Endothelial cell of umbilical vein (primary cell): ENCODE measurements around the gene CFAP20. TPM values are rescaled to one million over a fixed set of nuclear protein-coding genes. Genes with fewer than 3 reads are reported as not detected.

Source experiments
- BruUV-seq: library from RNA; stranded (reverse); fragments of 400-500 nt; replicated peaks from 2 replicates; lab custom pipeline; 2021; lab: Mats Ljungman, UMichigan
- CTCF ChIA-PET: fragments of 300-600, 350-600 bp; sonication (Branson Sonifier 250); formaldehyde crosslinking; loops from one replicate; lab custom pipeline; 2021; ENCODE audit warnings: antibody characterized with exemption, inconsistent platforms; lab: Charles Lee
- POLR2A ChIA-PET: fragments of 300-600, 350-600 bp; sonication (Branson Sonifier 250); formaldehyde crosslinking; loops from one replicate; lab custom pipeline; 2021; ENCODE audit warnings: antibody characterized with exemption, inconsistent platforms; lab: Charles Lee
- DNase-seq: peaks from one replicate; pipeline ENCODE4 v3.0.0-alpha.2; 2011; ENCODE audit warnings: low read depth, low spot score
- FAIRE-seq: peaks from 2 replicates; lab custom pipeline; 2011; peaks lifted over from hg19 to GRCh38; lab: Jason Lieb, UNC
- H2AFZ ChIP-seq: 2 replicates; pipeline ENCODE4 v1.6.0; 2012; ENCODE audit warnings: low read depth, low read length, control low read depth, inconsistent platforms
- H3K27ac ChIP-seq: 2 replicates; pipeline ENCODE4 v1.5.1; 2011; ENCODE audit warnings: low read depth, mild to moderate bottlenecking, control low read depth, low read length, moderate library complexity; ENCODE audit not compliant: insufficient read depth
- H3K27me3 ChIP-seq, 2 experiments: 2 replicates each; pipeline versions ENCODE4 v1.6.0 to v1.6.1; 2011; ENCODE audit warnings: low read length in 2 of 2, mixed read lengths in 1 of 2; ENCODE audit not compliant: control insufficient read depth in 2 of 2, insufficient read depth in 2 of 2
- H3K36me3 ChIP-seq, 2 experiments: 2 replicates in 1 of 2; 3 replicates in 1 of 2; pipeline ENCODE4 v1.5.1; 2011; ENCODE audit warnings: low read length in 2 of 2, mild to moderate bottlenecking in 1 of 2, moderate library complexity in 1 of 2; ENCODE audit not compliant: control insufficient read depth in 2 of 2, insufficient read depth in 2 of 2; ENCODE audit errors: extremely low read depth in 1 of 2
- H3K4me1 ChIP-seq: 3 replicates; pipeline ENCODE4 v1.5.1; 2011; ENCODE audit warnings: mild to moderate bottlenecking, low read length; ENCODE audit not compliant: control insufficient read depth, insufficient read depth; ENCODE audit errors: extremely low read depth
- H3K4me2 ChIP-seq: 2 replicates; pipeline ENCODE4 v1.6.1; 2011; ENCODE audit warnings: low read length, control low read depth, mixed read lengths; ENCODE audit not compliant: insufficient read depth
- H3K4me3 ChIP-seq, 3 experiments: fragments of 200-600 bp in 1 of 3; sonication (generic), shearing (Covaris generic) in 1 of 3; replicated peaks in 1 of 3; 2 replicates each; pipeline ENCODE4 v1.5.1; 2011 to 2016; ENCODE audit warnings: control low read depth in 3 of 3, low read length in 3 of 3, mild to moderate bottlenecking in 2 of 3, inconsistent platforms in 1 of 3, low read depth in 1 of 3, moderate library complexity in 1 of 3; ENCODE audit not compliant: insufficient read depth in 1 of 3
- H3K79me2 ChIP-seq: 2 replicates; pipeline ENCODE4 v1.6.0; 2012; ENCODE audit warnings: low read length, inconsistent platforms; ENCODE audit not compliant: control insufficient read depth, insufficient read depth
- H3K9ac ChIP-seq: replicated peaks from 2 replicates; pipeline ENCODE3; 2011; ENCODE audit warnings: low read length, control low read depth; ENCODE audit not compliant: insufficient read depth; ENCODE audit errors: extremely low read depth
- H3K9me1 ChIP-seq: replicated peaks from 3 replicates; pipeline ENCODE4 v1.6.0; 2011; ENCODE audit warnings: mild to moderate bottlenecking, low read length; ENCODE audit not compliant: control insufficient read depth, insufficient read depth; ENCODE audit errors: extremely low read depth
- H3K9me3 ChIP-seq: replicated peaks from 2 replicates; pipeline ENCODE4 v1.5.1; 2012; ENCODE audit warnings: low read length, inconsistent platforms; ENCODE audit not compliant: control insufficient read depth, insufficient read depth
- H4K20me1 ChIP-seq: replicated peaks from 2 replicates; pipeline ENCODE3; 2011; ENCODE audit warnings: mild to moderate bottlenecking, low read length; ENCODE audit not compliant: control insufficient read depth, insufficient read depth; ENCODE audit errors: extremely low read depth
- CTCF ChIP-seq, 2 donors: IDR thresholded peaks; 1 replicate in 1 of 2; 2 replicates in 1 of 2; pipeline ENCODE4 v1.5.1; 2011; ENCODE audit warnings: low read length in 2 of 2, mild to moderate bottlenecking in 2 of 2, moderate library complexity in 2 of 2, control low read depth in 1 of 2, inconsistent platforms in 1 of 2, low read depth in 1 of 2; ENCODE audit not compliant: insufficient read depth in 1 of 2; ENCODE audit errors: extremely low read depth in 1 of 2
- EZH2 ChIP-seq: IDR thresholded peaks from 2 replicates; pipeline ENCODE4 v1.6.1; 2012; ENCODE audit warnings: borderline replicate concordance, low read depth, mild to moderate bottlenecking, moderate library complexity, low read length, inconsistent platforms; ENCODE audit not compliant: severe bottlenecking
- FOS ChIP-seq: IDR thresholded peaks from 2 replicates; pipeline ENCODE4 v1.6.1; 2011; ENCODE audit warnings: mild to moderate bottlenecking, low read length, moderate library complexity, borderline replicate concordance; ENCODE audit not compliant: insufficient read depth
- JUN ChIP-seq: IDR thresholded peaks from 2 replicates; pipeline ENCODE4 v1.6.1; 2011; ENCODE audit warnings: borderline replicate concordance, low read depth; ENCODE audit not compliant: insufficient read length, insufficient read depth
- MAX ChIP-seq: IDR thresholded peaks from 2 replicates; pipeline ENCODE4 v1.6.1; 2011; ENCODE audit not compliant: insufficient read depth, insufficient read length
- MYC ChIP-seq: IDR thresholded peaks from one replicate; pipeline ENCODE4 v1.6.1; 2011; ENCODE audit warnings: mild to moderate bottlenecking, low read depth, low read length
- dilution Hi-C: fragments of 300-500 bp; cut with MboI; formaldehyde crosslinking; loops from one replicate; pipeline ENCODE4 v1.15.0; 2019; ENCODE audit warnings: low sequenced_read_pairs; ENCODE audit not compliant: extremely low pct_ligation_motif_present
- intact Hi-C: fragments of 100-400 bp; cut with micrococcal nuclease; formaldehyde crosslinking; loops from one replicate; pipeline ENCODE4 v1.10.0; 2022
- polyA plus RNA-seq, 4 experiments: library from polyadenylated mRNA; depleted of rRNA in 3 of 4; stranded (reverse) in 3 of 4; unstranded in 1 of 4; fragments of >200 nt; gene quantifications; 2 replicates each; pipeline versions ENCODE4 v1.2.1 to v1.2.3, GENCODE V29; 2011 to 2012; ENCODE audit warnings: missing spikeins in 1 of 4
- total RNA-seq: library from RNA; stranded (reverse); gene quantifications from 2 replicates; pipeline ENCODE4 v1.2.3, GENCODE V29; 2021

The CFAP20 gene
- total and polyA plus RNA-seq, 2 donors (not counting 3 experiments of a cell fraction or from before 2014, with no cell fraction given) = 44.7 to 70.9 TPM

DNA sequence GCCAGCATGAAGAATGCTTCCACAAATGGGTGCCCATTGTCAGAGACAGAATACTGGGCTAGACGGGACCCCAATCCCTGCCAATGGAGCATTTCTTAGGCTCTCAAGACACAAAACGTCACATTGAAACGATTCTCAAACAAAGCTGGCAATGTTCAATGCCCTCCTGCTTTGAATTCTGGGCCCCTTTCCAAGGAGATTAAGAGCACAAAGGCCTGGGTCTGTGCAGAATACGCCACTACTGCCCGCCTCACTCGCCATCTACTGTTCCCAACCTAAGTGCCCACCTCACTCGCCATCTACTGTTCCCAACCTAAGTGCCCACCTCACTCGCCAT is 9.7 kb downstream of the CFAP20 start:
- Histone ChIP-seq H3K4me1 (peaks cover 27% of the 10 kb centered on the region), H2AFZ (no peak overlapping the region), H3K9me3 (no peaks in the 10 kb centered on the region), H3K4me2 (no peak overlapping the region), H3K27ac (no peak overlapping the region), H3K79me2 (peaks cover 54% of the 10 kb centered on the region), H3K36me3 (peaks cover 6 to 12% of the 10 kb centered on the region in 2 experiments), H3K9me1 (no peaks in the 10 kb centered on the region), H4K20me1 (peaks cover 2% of the 10 kb centered on the region), H3K9ac (no peak overlapping the region), H3K27me3 (no peaks in the 10 kb centered on the region), H3K4me3 (no peak overlapping the region)
- ChIA-PET CTCF (no interaction called here), POLR2A (no interaction called here)
- TF ChIP-seq MAX (no peak), EZH2 (no peak), FOS (no peak), JUN (no peak), MYC (no peak), CTCF (IDR thresholded peaks at IDR 0.05; ENCODE audit: extremely low read depth in 1 of 2, insufficient read depth in 1 of 2, low read depth in 1 of 2, low read length in 2 of 2) (no peak)
- dilution Hi-C loops (no loop called here), intact Hi-C loops (no loop called here)
- DNase-seq (no peak), FAIRE-seq (no peak)
- no TSS peak for BruUV-seq
